K562 (cell line): ENCODE results near the gene CCSAP. TPM values are rescaled to one million over a fixed set of nuclear protein-coding genes. Genes with fewer than 3 reads are reported as not detected.

Experiments used
- CREM ChIP-seq: IDR thresholded peaks from 2 replicates; pipeline ENCODE4 v1.6.1; 2014; ENCODE audit warnings: antibody characterized with exemption, low read depth
- EP400 ChIP-seq: fragments of 450-650 bp; IDR thresholded peaks from 2 replicates; pipeline ENCODE4 v1.6.1; 2017; ENCODE audit warnings: antibody characterized with exemption, mild to moderate bottlenecking, moderate library complexity
- KLF13 ChIP-seq: fragments of 450-650 bp; IDR thresholded peaks from 2 replicates; pipeline ENCODE4 v1.6.1; 2016; ENCODE audit warnings: missing genetic modification characterization, low read depth, mild to moderate bottlenecking, missing compliant biosample characterization, moderate library complexity, borderline replicate concordance
- MECOM ChIP-seq: fragments of 250-450 bp; sonication (Bioruptor Pico); IDR thresholded peaks from 2 replicates; pipeline ENCODE4 v1.8.0; 2022; ENCODE audit warnings: inconsistent platforms
- MEIS2 ChIP-seq: fragments of 450-650 bp; IDR thresholded peaks from 2 replicates; pipeline ENCODE4 v1.6.1; 2014; ENCODE audit warnings: mild to moderate bottlenecking; ENCODE audit not compliant: partially characterized antibody
- MYNN ChIP-seq, 2 experiments: sonication (generic); formaldehyde crosslinking in 1 of 2; IDR thresholded peaks; 2 replicates each; pipeline versions ENCODE4 v1.5.0 to v1.6.1; 2016 to 2020; ENCODE audit warnings: antibody characterized with exemption in 1 of 2, missing genetic modification reagents in 1 of 2
- RBM25 ChIP-seq: fragments of 200-400 bp; formaldehyde crosslinking; IDR thresholded peaks from 2 replicates; pipeline ENCODE4 v1.6.1; 2018; ENCODE audit warnings: low read length, low read depth, moderate library complexity; ENCODE audit not compliant: severe bottlenecking
- SIN3B ChIP-seq: fragments of 450-650 bp; IDR thresholded peaks from 2 replicates; pipeline ENCODE4 v1.6.1; 2017; ENCODE audit warnings: low read depth, mild to moderate bottlenecking, moderate library complexity
- STAT5A ChIP-seq: IDR thresholded peaks from 2 replicates; pipeline ENCODE4 v1.6.1; 2012; ENCODE audit warnings: low read length, inconsistent platforms, borderline replicate concordance
- ZBTB7A ChIP-seq: IDR thresholded peaks from 2 replicates; pipeline ENCODE4 v1.6.1; 2011; ENCODE audit warnings: low read depth, mild to moderate bottlenecking, low read length, moderate library complexity, borderline replicate concordance; ENCODE audit not compliant: control insufficient read depth
- ZNF217 ChIP-seq: sonication (generic); formaldehyde crosslinking; IDR thresholded peaks from 2 replicates; pipeline ENCODE4 v1.8.0; 2022; ENCODE audit warnings: mild to moderate bottlenecking, missing genetic modification reagents
- polyA plus RNA-seq, 8 experiments: library from polyadenylated mRNA; depleted of rRNA in 4 of 8; stranded (reverse) in 5 of 8; unstranded in 3 of 8; fragments of >200 nt; fragmentation: Nextera tagmentation in 2 of 8; fragmentation: Illumina TruSeq in 1 of 8; extraction: Ambion mirVana in 2 of 8; extraction: Trizol in 1 of 8; gene quantifications; 2 replicates each; pipeline versions ENCODE4 v1.2.1 to v1.2.3, GENCODE V29; 2011 to 2014; ENCODE audit warnings: inconsistent platforms in 1 of 8, missing spikeins in 1 of 8
- total RNA-seq, 7 experiments: library from RNA; depleted of rRNA in 6 of 7; stranded (reverse); fragments of >200 nt in 6 of 7; fragmentation: Illumina TruSeq in 2 of 7; extraction: Trizol in 2 of 7; gene quantifications; 2 replicates each; pipeline versions ENCODE4 v1.2.1 to v1.2.3, GENCODE V29; 2011 to 2021; ENCODE audit warnings: low replicate concordance in 1 of 7
- TF ChIP-seq, protein P1 (sequence below): fragments of 450-650 bp; IDR thresholded peaks from 2 replicates; pipeline ENCODE4 v1.6.1; 2014; ENCODE audit warnings: low read depth, mild to moderate bottlenecking, moderate library complexity, borderline replicate concordance
- TF ChIP-seq, protein P2 (sequence below), 2 experiments: fragments of 200-800 bp in 1 of 2; sonication (Bioruptor generic) in 1 of 2; sonication (generic) in 1 of 2; formaldehyde crosslinking in 1 of 2; IDR thresholded peaks in 1 of 2; conservative IDR thresholded peaks in 1 of 2; 2 replicates each; pipeline versions ENCODE4 v1.5.0 to v1.6.1; 2016 to 2020; ENCODE audit warnings: missing compliant biosample characterization in 1 of 2, missing genetic modification characterization in 1 of 2, missing genetic modification reagents in 1 of 2
- TF ChIP-seq, protein P3 (sequence below): sonication (generic); formaldehyde crosslinking; IDR thresholded peaks from 2 replicates; pipeline ENCODE4 v1.8.0; 2022; ENCODE audit warnings: missing genetic modification reagents, mild to moderate bottlenecking, moderate library complexity, borderline replicate concordance
- TF ChIP-seq, protein P4 (sequence below): fragments of 450-650 bp; formaldehyde crosslinking; IDR thresholded peaks from 2 replicates; pipeline ENCODE4 v1.4.0; 2020; ENCODE audit warnings: mild to moderate bottlenecking, moderate library complexity
- TF ChIP-seq, protein P5 (sequence below): fragments of 250-450 bp; sonication (Bioruptor Pico); IDR thresholded peaks from 2 replicates; pipeline ENCODE4 v1.4.0; 2020; ENCODE audit warnings: mild to moderate bottlenecking
- TF ChIP-seq, protein P6 (sequence below): sonication (generic); formaldehyde crosslinking; IDR thresholded peaks from 2 replicates; pipeline ENCODE4 v1.9.0; 2022; ENCODE audit warnings: mild to moderate bottlenecking, missing genetic modification reagents

The CCSAP gene
- total and polyA plus RNA-seq, 9 of the 15 experiments (the other 6 are each of a cell fraction or from before 2014, with no cell fraction given), result 3.6 to 15.9 (median 9.5) TPM

DNA sequence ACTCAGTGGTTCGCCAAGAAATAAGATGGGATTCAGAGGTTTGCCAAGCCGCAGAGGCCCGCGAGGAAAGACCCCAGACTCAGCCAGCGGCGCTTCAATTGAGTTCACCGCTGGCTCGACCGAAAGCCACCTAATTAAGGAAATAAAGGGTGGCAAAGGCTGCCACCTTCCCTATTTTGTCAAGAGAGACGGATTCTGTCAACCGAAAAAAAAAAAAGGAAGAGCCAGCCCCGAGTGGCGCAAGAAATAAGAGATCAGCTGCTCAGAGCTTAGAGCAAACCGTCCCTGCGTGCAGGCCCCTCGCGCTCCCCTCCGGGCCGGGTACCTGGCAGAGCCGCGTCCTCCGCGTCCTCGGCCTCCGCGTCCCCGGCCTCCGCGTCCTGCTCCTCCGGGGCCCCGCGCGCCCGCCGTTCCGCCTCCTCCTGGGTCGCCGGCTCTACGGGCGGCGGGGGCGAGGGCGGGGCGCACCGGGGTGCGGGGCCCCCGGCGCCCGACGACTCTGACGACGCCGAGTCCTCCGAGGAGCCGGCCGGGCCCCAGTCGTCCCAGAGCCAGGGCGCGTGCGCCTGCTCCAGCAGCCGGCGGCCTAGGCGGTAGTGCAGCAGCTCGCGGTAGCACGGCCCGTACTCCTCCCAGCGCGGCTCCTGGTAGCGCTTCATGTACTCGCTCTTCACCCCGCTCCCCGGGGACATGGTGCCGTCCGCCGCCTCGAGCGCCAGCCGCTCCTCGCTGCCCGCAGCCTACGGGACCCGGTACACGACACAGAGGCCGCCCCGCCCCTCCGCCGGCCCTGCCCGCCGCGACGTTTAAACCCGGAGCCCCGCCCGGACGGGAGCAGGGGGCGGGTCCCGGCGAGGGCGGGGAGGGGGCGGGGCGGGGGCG lies 832 bp downstream of the CCSAP start (continued):
- TF ChIP-seq, protein P1, sequence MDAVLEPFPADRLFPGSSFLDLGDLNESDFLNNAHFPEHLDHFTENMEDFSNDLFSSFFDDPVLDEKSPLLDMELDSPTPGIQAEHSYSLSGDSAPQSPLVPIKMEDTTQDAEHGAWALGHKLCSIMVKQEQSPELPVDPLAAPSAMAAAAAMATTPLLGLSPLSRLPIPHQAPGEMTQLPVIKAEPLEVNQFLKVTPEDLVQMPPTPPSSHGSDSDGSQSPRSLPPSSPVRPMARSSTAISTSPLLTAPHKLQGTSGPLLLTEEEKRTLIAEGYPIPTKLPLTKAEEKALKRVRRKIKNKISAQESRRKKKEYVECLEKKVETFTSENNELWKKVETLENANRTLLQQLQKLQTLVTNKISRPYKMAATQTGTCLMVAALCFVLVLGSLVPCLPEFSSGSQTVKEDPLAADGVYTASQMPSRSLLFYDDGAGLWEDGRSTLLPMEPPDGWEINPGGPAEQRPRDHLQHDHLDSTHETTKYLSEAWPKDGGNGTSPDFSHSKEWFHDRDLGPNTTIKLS, result peak; percentile 35; the same call in 1 of the 2 replicates
- TF ChIP-seq, protein P2, sequence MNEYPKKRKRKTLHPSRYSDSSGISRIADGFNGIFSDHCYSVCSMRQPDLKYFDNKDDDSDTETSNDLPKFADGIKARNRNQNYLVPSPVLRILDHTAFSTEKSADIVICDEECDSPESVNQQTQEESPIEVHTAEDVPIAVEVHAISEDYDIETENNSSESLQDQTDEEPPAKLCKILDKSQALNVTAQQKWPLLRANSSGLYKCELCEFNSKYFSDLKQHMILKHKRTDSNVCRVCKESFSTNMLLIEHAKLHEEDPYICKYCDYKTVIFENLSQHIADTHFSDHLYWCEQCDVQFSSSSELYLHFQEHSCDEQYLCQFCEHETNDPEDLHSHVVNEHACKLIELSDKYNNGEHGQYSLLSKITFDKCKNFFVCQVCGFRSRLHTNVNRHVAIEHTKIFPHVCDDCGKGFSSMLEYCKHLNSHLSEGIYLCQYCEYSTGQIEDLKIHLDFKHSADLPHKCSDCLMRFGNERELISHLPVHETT (CRISPR knock-in tag; conservative IDR thresholded peaks at IDR 0.05 in 1 of 2, IDR thresholded peaks at IDR 0.05 in 1 of 2), result peak in 1 of 2 experiments; percentile 50; a peak in 1 of 4 replicates
- TF ChIP-seq, protein P3, sequence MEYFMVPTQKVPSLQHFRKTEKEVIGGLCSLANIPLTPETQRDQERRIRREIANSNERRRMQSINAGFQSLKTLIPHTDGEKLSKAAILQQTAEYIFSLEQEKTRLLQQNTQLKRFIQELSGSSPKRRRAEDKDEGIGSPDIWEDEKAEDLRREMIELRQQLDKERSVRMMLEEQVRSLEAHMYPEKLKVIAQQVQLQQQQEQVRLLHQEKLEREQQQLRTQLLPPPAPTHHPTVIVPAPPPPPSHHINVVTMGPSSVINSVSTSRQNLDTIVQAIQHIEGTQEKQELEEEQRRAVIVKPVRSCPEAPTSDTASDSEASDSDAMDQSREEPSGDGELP (CRISPR knock-in tag), result peak; percentile 62; the same call in 1 of the 2 replicates
- no peak for TF ChIP-seq STAT5A
- no peak for TF ChIP-seq ZNF217 (CRISPR knock-in tag)
- peak; percentile 53; the same call in 1 of the 2 replicates for TF ChIP-seq ZBTB7A
- TF ChIP-seq EP400, result peak; percentile 61; the same call in 1 of the 2 replicates
- peak; percentile 65; the same call in 1 of the 2 replicates for TF ChIP-seq CREM
- 0 out of 2 replicates have a peak, but pooled peaks have one; percentile 14 for TF ChIP-seq MYNN (IDR thresholded peaks at IDR 0.05)
- no peak for TF ChIP-seq MYNN (CRISPR knock-in tag; IDR thresholded peaks at IDR 0.05)
- no peak for TF ChIP-seq MECOM
- TF ChIP-seq, protein P4, sequence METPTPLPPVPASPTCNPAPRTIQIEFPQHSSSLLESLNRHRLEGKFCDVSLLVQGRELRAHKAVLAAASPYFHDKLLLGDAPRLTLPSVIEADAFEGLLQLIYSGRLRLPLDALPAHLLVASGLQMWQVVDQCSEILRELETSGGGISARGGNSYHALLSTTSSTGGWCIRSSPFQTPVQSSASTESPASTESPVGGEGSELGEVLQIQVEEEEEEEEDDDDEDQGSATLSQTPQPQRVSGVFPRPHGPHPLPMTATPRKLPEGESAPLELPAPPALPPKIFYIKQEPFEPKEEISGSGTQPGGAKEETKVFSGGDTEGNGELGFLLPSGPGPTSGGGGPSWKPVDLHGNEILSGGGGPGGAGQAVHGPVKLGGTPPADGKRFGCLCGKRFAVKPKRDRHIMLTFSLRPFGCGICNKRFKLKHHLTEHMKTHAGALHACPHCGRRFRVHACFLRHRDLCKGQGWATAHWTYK, result peak; percentile 15; the same call in 1 of the 2 replicates
- peak; percentile 27; the same call in 1 of the 2 replicates for TF ChIP-seq SIN3B
- TF ChIP-seq KLF13 (tag), result peak; percentile 86; the same call in 1 of the 2 replicates
- TF ChIP-seq, protein P5, sequence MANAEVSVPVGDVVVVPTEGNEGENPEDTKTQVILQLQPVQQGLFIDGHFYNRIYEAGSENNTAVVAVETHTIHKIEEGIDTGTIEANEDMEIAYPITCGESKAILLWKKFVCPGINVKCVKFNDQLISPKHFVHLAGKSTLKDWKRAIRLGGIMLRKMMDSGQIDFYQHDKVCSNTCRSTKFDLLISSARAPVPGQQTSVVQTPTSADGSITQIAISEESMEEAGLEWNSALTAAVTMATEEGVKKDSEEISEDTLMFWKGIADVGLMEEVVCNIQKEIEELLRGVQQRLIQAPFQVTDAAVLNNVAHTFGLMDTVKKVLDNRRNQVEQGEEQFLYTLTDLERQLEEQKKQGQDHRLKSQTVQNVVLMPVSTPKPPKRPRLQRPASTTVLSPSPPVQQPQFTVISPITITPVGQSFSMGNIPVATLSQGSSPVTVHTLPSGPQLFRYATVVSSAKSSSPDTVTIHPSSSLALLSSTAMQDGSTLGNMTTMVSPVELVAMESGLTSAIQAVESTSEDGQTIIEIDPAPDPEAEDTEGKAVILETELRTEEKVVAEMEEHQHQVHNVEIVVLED (CRISPR knock-in tag), result 0 out of 2 replicates have a peak, but pooled peaks have one; percentile 22
- TF ChIP-seq MEIS2, result peak; percentile 10
- peak; percentile 71 for TF ChIP-seq RBM25
- TF ChIP-seq, protein P6, sequence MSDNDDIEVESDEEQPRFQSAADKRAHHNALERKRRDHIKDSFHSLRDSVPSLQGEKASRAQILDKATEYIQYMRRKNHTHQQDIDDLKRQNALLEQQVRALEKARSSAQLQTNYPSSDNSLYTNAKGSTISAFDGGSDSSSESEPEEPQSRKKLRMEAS (CRISPR knock-in tag), result peak; percentile 80
